Liver (tissue), 9 donors: ENCODE results near the gene ZDHHC19. TPM values are rescaled to one million over a fixed set of nuclear protein-coding genes. Genes with fewer than 3 reads are reported as not detected.

ENCODE experiments used
- DNase-seq: peaks from one replicate; pipeline ENCODE4 v3.0.0-alpha.2; 2017; ENCODE audit warnings: low spot score
- H3K27ac ChIP-seq, 2 donors: one replicate each; pipeline ENCODE4 v1.7.0; 2013; ENCODE audit warnings: inconsistent platforms in 2 of 2, low read length in 2 of 2, control low read depth in 1 of 2, low read depth in 1 of 2, mild to moderate bottlenecking in 1 of 2
- H3K27me3 ChIP-seq, 4 donors: one replicate each; pipeline versions ENCODE4 v1.6.1 to v1.7.0; 2013; ENCODE audit warnings: low read length in 3 of 4, inconsistent platforms in 1 of 4, mild to moderate bottlenecking in 1 of 4, moderate library complexity in 1 of 4; ENCODE audit not compliant: control insufficient read depth in 4 of 4, insufficient read depth in 4 of 4
- H3K36me3 ChIP-seq, 4 donors: one replicate each; pipeline versions ENCODE4 v1.6.1 to v1.7.0; 2013; ENCODE audit warnings: low read length in 3 of 4, mild to moderate bottlenecking in 3 of 4, low read depth in 1 of 4, moderate library complexity in 1 of 4; ENCODE audit not compliant: control insufficient read depth in 4 of 4, insufficient read depth in 3 of 4
- H3K4me1 ChIP-seq, 4 donors: one replicate each; pipeline versions ENCODE4 v1.6.1 to v1.7.0; 2013; ENCODE audit warnings: low read length in 3 of 4, mild to moderate bottlenecking in 3 of 4, moderate library complexity in 1 of 4; ENCODE audit not compliant: control insufficient read depth in 4 of 4, insufficient read depth in 4 of 4
- H3K4me3 ChIP-seq, 3 donors: one replicate each; pipeline versions ENCODE4 v1.6.1 to v1.7.0; 2013; ENCODE audit warnings: low read length in 3 of 3, control low read depth in 1 of 3, low read depth in 1 of 3, mild to moderate bottlenecking in 1 of 3
- H3K9ac ChIP-seq, 2 donors: one replicate each; pipeline ENCODE4 v1.7.0; 2013; ENCODE audit warnings: low read length in 2 of 2, mild to moderate bottlenecking in 2 of 2, moderate library complexity in 2 of 2, control low read depth in 1 of 2, low read depth in 1 of 2
- H3K9me3 ChIP-seq, 4 donors: one replicate each; pipeline versions ENCODE4 v1.6.1 to v1.7.0; 2013; ENCODE audit warnings: low read length in 3 of 4; ENCODE audit not compliant: control insufficient read depth in 4 of 4
- CTCF ChIP-seq: fragments of 150-350 bp; IDR thresholded peaks from 2 replicates; pipeline ENCODE4 v1.5.1; 2017; ENCODE audit warnings: improper control_type of control experiment, low read depth, low read length; ENCODE audit not compliant: missing input control
- EGR1 ChIP-seq, 2 donors: IDR thresholded peaks; 2 replicates each; pipeline ENCODE4 v1.6.1; 2016 to 2018; ENCODE audit warnings: antibody characterized with exemption in 2 of 2, low read depth in 2 of 2
- FOXA1 ChIP-seq: IDR thresholded peaks from 2 replicates; pipeline ENCODE4 v1.6.1; 2016; ENCODE audit warnings: antibody characterized with exemption
- GABPA ChIP-seq, 2 donors: IDR thresholded peaks in 1 of 2; conservative IDR thresholded peaks in 1 of 2; 2 replicates each; pipeline ENCODE4 v1.6.1; 2016; ENCODE audit warnings: antibody characterized with exemption in 2 of 2, mild to moderate bottlenecking in 1 of 2, moderate library complexity in 1 of 2
- HNF4A ChIP-seq, 2 donors: conservative IDR thresholded peaks; 2 replicates each; pipeline ENCODE4 v1.6.1; 2016; ENCODE audit warnings: antibody characterized with exemption in 2 of 2, mild to moderate bottlenecking in 2 of 2
- HNF4G ChIP-seq: IDR thresholded peaks from 2 replicates; pipeline ENCODE4 v1.6.1; 2016; ENCODE audit warnings: antibody characterized with exemption
- JUND ChIP-seq, 2 donors: IDR thresholded peaks; 2 replicates each; pipeline ENCODE4 v1.6.1; 2016; ENCODE audit warnings: antibody characterized with exemption in 2 of 2
- MAX ChIP-seq: IDR thresholded peaks from 2 replicates; pipeline ENCODE4 v1.6.1; 2016; ENCODE audit warnings: antibody characterized with exemption
- NR2F2 ChIP-seq: IDR thresholded peaks from 2 replicates; pipeline ENCODE4 v1.6.1; 2016; ENCODE audit warnings: antibody characterized with exemption
- RAD21 ChIP-seq, 2 donors: IDR thresholded peaks; 2 replicates each; pipeline ENCODE4 v1.6.1; 2016; ENCODE audit warnings: antibody characterized with exemption in 2 of 2, mild to moderate bottlenecking in 2 of 2
- REST ChIP-seq: IDR thresholded peaks from 2 replicates; pipeline ENCODE4 v1.6.1; 2016; ENCODE audit warnings: antibody characterized with exemption, mild to moderate bottlenecking
- RXRA ChIP-seq, 2 donors: IDR thresholded peaks; 2 replicates each; pipeline ENCODE4 v1.6.1; 2017 to 2018; ENCODE audit warnings: antibody characterized with exemption in 2 of 2, mild to moderate bottlenecking in 1 of 2
- SP1 ChIP-seq: IDR thresholded peaks from 2 replicates; pipeline ENCODE4 v1.6.1; 2018; ENCODE audit warnings: antibody characterized with exemption, mild to moderate bottlenecking
- TAF1 ChIP-seq: conservative IDR thresholded peaks from 2 replicates; pipeline ENCODE4 v1.6.1; 2016; ENCODE audit warnings: antibody characterized with exemption, mild to moderate bottlenecking
- YY1 ChIP-seq: IDR thresholded peaks from 2 replicates; pipeline ENCODE4 v1.6.1; 2016; ENCODE audit warnings: antibody characterized with exemption, mild to moderate bottlenecking
- ZBTB33 ChIP-seq: IDR thresholded peaks from 2 replicates; pipeline ENCODE4 v1.6.1; 2016; ENCODE audit warnings: antibody characterized with exemption
- WGBS: extraction: QIAGEN DNeasy Blood & Tissue Kit; methylation state at CpG from one replicate; pipeline ENCODE4 v1.1.7; 2013; 5-methylcytosine and 5-hydroxymethylcytosine counted together
- polyA plus RNA-seq, 2 donors: library from polyadenylated mRNA; stranded (reverse) in 1 of 2; unstranded in 1 of 2; fragments of 200-250 nt in 1 of 2; fragments of >200 nt in 1 of 2; fragmentation: Nextera tagmentation in 1 of 2; extraction: Ambion mirVana in 1 of 2; gene quantifications; one replicate each; pipeline versions ENCODE4 v1.2.1 to v1.2.3, GENCODE V29; 2013 to 2015
- total RNA-seq, 2 donors: library from RNA; depleted of rRNA; stranded (reverse); fragments of >200 nt; gene quantifications; one replicate each; pipeline ENCODE4 v1.2.3, GENCODE V29; 2014
- TF ChIP-seq, protein P1 (sequence below): IDR thresholded peaks from 2 replicates; pipeline ENCODE4 v1.6.1; 2016; ENCODE audit warnings: antibody characterized with exemption
- donor health status: healthy.
- donor health status: healthy.
- donor health status: healthy.
- donor health status: healthy.
- donor health status: healthy.

ZDHHC19 gene
- total and polyA plus RNA-seq, 4 donors = 0.42 to 1.5 (median 0.81) TPM

DNA sequence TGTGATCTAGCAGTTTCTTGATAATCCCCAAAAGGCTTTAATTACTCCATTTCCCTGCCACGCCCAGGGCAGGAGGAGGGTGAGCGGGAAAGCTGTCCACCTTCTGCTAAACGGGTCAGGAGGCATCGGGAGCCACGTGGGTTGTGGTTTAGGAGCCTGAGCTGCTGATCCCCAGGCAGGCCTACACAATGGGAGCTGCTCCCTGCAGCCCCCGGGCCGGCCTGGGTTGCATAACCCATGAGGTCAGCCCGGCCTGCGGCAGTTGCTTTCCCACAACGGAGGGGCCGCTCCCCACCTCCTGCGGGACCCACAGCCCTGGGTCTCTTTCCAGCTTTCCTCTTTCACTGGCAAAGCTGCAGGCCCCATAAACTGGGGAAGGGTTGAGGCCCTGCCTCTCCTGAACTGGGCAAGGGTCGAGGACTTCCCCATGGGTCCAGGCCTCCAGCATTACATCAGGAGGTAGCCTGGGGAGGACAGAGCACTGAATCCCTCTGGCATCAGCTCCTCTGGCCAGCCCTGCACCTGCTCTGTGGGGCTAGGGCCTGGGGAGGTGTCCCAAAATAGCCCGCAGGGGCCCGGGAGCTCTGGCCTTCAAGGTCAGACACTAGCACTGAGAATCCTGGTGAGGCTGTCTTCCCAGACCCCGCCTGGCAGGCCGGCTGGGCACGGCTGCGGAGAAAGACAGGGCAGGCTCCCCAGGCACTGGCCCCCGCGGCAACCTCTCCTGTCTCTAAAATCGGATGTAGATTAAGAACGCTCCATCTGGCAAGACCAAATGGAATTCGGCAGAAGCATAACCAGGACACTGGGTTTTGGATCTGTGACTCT is 47.3 kb downstream of the ZDHHC19 start:
- TF ChIP-seq CTCF (no peak), HNF4G (no peak), REST (no peak), EGR1 (IDR thresholded peaks at IDR 0.05; ENCODE audit: low read depth in 2 of 2) (no peak), NR2F2 (no peak), TAF1 (no peak), FOXA1 (no peak), RAD21 (IDR thresholded peaks at IDR 0.05) (no peak), HNF4A (conservative IDR thresholded peaks at IDR 0.05) (no peak), ZBTB33 (no peak), GABPA (IDR thresholded peaks at IDR 0.05 in 1 of 2, conservative IDR thresholded peaks at IDR 0.05 in 1 of 2) (no peak), SP1 (no peak), JUND (IDR thresholded peaks at IDR 0.05) (no peak), YY1 (no peak)
- WGBS = 85% methylated on average over 24 of the region's 24 CpGs
- Histone ChIP-seq H3K36me3 (no peaks in the 10 kb centered on the region), H3K27me3 (no peaks in the 10 kb centered on the region), H3K4me3 (no peak overlapping the region), H3K9ac (no peak overlapping the region), H3K27ac (no peak overlapping the region), H3K9me3 (no peaks in the 10 kb centered on the region), H3K4me1 (peaks cover 2 to 17% (median 7%) of the 10 kb centered on the region in 4 donors)
- no peak for DNase-seq

- Histone ChIP-seq H3K4me1 (peaks cover 2 to 13% (median 4%) of the 10 kb centered on the region in 4 donors), H3K9me3 (no peaks in the 10 kb centered on the region), H3K9ac (no peak overlapping the region), H3K36me3 (no peaks in the 10 kb centered on the region), H3K27ac (no peak overlapping the region), H3K27me3 (no peaks in the 10 kb centered on the region), H3K4me3 (no peak overlapping the region)
- no peak for DNase-seq
- WGBS = 93% methylated on average over 6 of the region's 6 CpGs
- TF ChIP-seq GABPA (IDR thresholded peaks at IDR 0.05 in 1 of 2, conservative IDR thresholded peaks at IDR 0.05 in 1 of 2) (no peak), RXRA (IDR thresholded peaks at IDR 0.05) (no peak), MAX (no peak), CTCF (no peak), NR2F2 (no peak), HNF4G (no peak), SP1 (no peak), RAD21 (IDR thresholded peaks at IDR 0.05) (no peak), ZBTB33 (no peak), JUND (IDR thresholded peaks at IDR 0.05) (no peak)
- TF ChIP-seq, protein P1, sequence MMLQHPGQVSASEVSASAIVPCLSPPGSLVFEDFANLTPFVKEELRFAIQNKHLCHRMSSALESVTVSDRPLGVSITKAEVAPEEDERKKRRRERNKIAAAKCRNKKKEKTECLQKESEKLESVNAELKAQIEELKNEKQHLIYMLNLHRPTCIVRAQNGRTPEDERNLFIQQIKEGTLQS = no peak
These were observed 48.0 kb downstream of the ZDHHC19 start for GRCh38 chr3:196163212-196163611.
